KMS-11 (cell line): Measurements from ENCODE around the gene ULK4.

ENCODE experiments used
- H2AFZ ChIP-seq: fragments of 200-600 bp; sonication (generic); 2 replicates; pipeline ENCODE4 v1.6.1; 2016; ENCODE audit warnings: antibody characterized with exemption, mixed run types, low read depth
- H3K27ac ChIP-seq: fragments of 200-600 bp; sonication (generic); 2 replicates; pipeline ENCODE4 v1.6.1; 2016; ENCODE audit warnings: mild to moderate bottlenecking, mixed run types
- H3K27me3 ChIP-seq: fragments of 200-600 bp; sonication (generic); 2 replicates; pipeline ENCODE4 v1.6.1; 2017; ENCODE audit warnings: mild to moderate bottlenecking, low read depth, mixed run types, moderate library complexity; ENCODE audit not compliant: insufficient read depth
- H3K36me3 ChIP-seq: fragments of 200-600 bp; sonication (generic); 2 replicates; pipeline ENCODE4 v1.6.1; 2017; ENCODE audit warnings: mild to moderate bottlenecking, mixed run types; ENCODE audit not compliant: insufficient read depth
- H3K4me1 ChIP-seq: fragments of 200-600 bp; sonication (generic); 2 replicates; pipeline ENCODE4 v1.6.1; 2016; ENCODE audit warnings: mild to moderate bottlenecking, low read depth, mixed run types; ENCODE audit not compliant: poor library complexity, severe bottlenecking
- H3K4me2 ChIP-seq: fragments of 200-600 bp; sonication (generic); 2 replicates; pipeline ENCODE4 v1.7.0; 2016; ENCODE audit warnings: mild to moderate bottlenecking, mixed run types
- H3K4me3 ChIP-seq: fragments of 200-600 bp; sonication (generic); IDR thresholded peaks from 2 replicates; pipeline ENCODE4 v1.6.1; 2017; ENCODE audit warnings: low read depth, low read length, mixed read lengths; ENCODE audit not compliant: insufficient read depth
- H3K79me2 ChIP-seq: fragments of 200-600 bp; sonication (generic); 2 replicates; pipeline ENCODE4 v1.6.1; 2016; ENCODE audit warnings: low read depth, mixed run types; ENCODE audit not compliant: insufficient read depth
- H3K9ac ChIP-seq: fragments of 200-600 bp; sonication (generic); 2 replicates; pipeline ENCODE4 v1.6.1; 2016; ENCODE audit warnings: mild to moderate bottlenecking, mixed run types
- H4K20me1 ChIP-seq: fragments of 200-600 bp; sonication (generic); 2 replicates; pipeline ENCODE4 v1.6.1; 2016; ENCODE audit warnings: mild to moderate bottlenecking, mixed run types; ENCODE audit not compliant: insufficient read depth
- CTCF ChIP-seq: fragments of 200-600 bp; sonication (generic); conservative IDR thresholded peaks from 2 replicates; pipeline ENCODE4 v1.6.1; 2017; ENCODE audit warnings: low read depth, mild to moderate bottlenecking, antibody characterized with exemption, low read length, moderate library complexity, mixed read lengths

The ULK4 gene

DNA sequence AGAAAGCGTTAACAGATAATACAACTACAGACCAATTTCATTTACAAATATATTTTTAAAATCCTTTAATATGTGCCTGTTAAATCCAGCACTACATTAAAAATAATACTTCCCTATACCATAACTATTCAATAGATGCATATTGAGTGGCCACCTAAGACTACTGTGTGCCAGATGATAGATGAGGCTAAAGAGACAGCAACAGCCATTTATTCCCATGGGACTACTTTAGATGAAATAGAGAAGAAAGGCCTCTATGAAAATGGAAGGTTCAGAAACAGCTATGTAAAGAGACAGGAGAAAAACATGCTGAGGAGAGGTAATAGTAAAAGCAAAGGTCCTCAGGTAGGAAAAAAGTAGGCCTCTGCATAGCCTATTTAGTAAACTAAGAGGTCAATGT is 358.1 kb downstream of the ULK4 start:
- Histone ChIP-seq H3K4me1 (no peaks in the 10 kb centered on the region), H3K4me3 (no peak overlapping the region), H3K36me3 (no peaks in the 10 kb centered on the region), H3K27me3 (no peaks in the 10 kb centered on the region), H3K4me2 (no peak overlapping the region), H3K79me2 (no peaks in the 10 kb centered on the region), H3K9ac (no peak overlapping the region), H4K20me1 (no peaks in the 10 kb centered on the region), H2AFZ (no peak overlapping the region), H3K27ac (no peak overlapping the region)
- no peak for TF ChIP-seq CTCF

- no peaks in the 10 kb centered on the region for H3K36me3 ChIP-seq
- no peak overlapping the region for H3K4me2 ChIP-seq
- H3K27ac ChIP-seq: no peak overlapping the region
- no peak overlapping the region for H3K9ac ChIP-seq
- H3K79me2 ChIP-seq: no peaks in the 10 kb centered on the region
- H4K20me1 ChIP-seq: no peaks in the 10 kb centered on the region
- no peak for TF ChIP-seq CTCF
- no peaks in the 10 kb centered on the region for H3K27me3 ChIP-seq
- no peaks in the 10 kb centered on the region for H3K4me1 ChIP-seq
- no peak overlapping the region for H2AFZ ChIP-seq
- no peak overlapping the region for H3K4me3 ChIP-seq
These were observed 359.8 kb downstream of the ULK4 start for GRCh38 chr3:41602121-41602520.

- Histone ChIP-seq H3K9ac (no peak overlapping the region), H2AFZ (no peak overlapping the region), H3K4me1 (no peaks in the 10 kb centered on the region), H3K4me2 (no peak overlapping the region), H3K36me3 (no peaks in the 10 kb centered on the region), H3K27ac (no peak overlapping the region), H3K4me3 (no peak overlapping the region), H4K20me1 (no peaks in the 10 kb centered on the region), H3K27me3 (no peaks in the 10 kb centered on the region), H3K79me2 (no peaks in the 10 kb centered on the region)
- no peak for TF ChIP-seq CTCF
These were observed 360.4 kb downstream of the ULK4 start for GRCh38 chr3:41601404-41601987.

GRCh38 chr3:41600616-41601015 is 361.3 kb downstream of the ULK4 start:
- Histone ChIP-seq H2AFZ (no peak overlapping the region), H3K4me3 (no peak overlapping the region), H3K79me2 (no peaks in the 10 kb centered on the region), H3K4me1 (no peaks in the 10 kb centered on the region), H3K36me3 (no peaks in the 10 kb centered on the region), H3K9ac (no peak overlapping the region), H3K27me3 (no peaks in the 10 kb centered on the region), H3K4me2 (no peak overlapping the region), H3K27ac (no peak overlapping the region), H4K20me1 (no peaks in the 10 kb centered on the region)
- TF ChIP-seq CTCF: no peak
